GM18505 (cell line): ENCODE measurements around the gene ABCA5.
"Not testable (repeated sequence)": the region's sequence is repeated elsewhere in the genome, so short reads cannot be mapped to it uniquely, and the experiment has no call there.

Experiments
- ATAC-seq: cut with Tn5 transposase; IDR thresholded peaks from one replicate; pipeline ENCODE4 v1.9.1; 2021; ENCODE audit not compliant: unreplicated experiment
- POLR2A ChIP-seq: IDR thresholded peaks from 4 replicates; pipeline ENCODE4 v1.6.1; 2011; ENCODE audit warnings: borderline replicate concordance; ENCODE audit not compliant: insufficient read depth, insufficient read length; ENCODE audit errors: extremely low read depth

ABCA5 gene

DNA sequence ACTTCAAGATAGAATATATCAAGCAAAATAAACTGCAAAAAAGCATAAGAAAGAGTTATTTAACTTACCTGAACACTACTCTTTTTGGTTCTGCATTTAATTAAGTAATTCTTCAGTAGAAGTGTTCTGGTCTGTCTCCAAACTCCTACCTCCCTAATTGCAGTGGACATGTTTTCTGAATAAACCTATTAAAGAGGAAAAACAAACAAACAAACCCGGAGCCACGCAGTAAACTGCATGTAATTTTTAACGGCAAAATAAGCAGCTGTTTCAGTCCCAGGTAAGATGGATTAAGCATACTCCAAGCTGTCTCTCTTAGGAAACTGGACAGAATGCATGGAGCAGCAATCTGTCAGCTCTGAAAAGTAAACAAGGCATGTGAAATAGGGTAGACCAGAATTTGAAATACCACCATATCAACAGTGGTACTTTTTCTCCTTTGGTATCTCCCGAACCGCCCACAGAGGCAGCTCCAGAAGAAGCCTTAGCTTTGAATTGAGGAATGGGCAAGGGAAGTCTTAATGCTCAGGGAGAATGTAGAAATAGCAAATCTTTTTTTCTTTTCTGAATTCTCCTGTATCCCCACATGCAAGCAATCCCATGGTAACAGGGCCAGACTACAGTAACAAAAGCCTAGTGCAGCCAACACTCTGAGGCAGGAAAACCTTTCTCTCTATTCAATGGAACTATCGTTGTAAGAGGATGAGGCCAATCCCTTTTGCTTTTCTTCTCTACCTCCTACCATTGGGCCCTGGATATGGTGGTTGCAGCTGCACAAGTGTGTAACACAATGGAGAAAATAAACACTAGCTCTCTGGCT lies 12.5 kb downstream of the ABCA5 start:
- ATAC-seq = no peak
- no peak for TF ChIP-seq POLR2A

DNA sequence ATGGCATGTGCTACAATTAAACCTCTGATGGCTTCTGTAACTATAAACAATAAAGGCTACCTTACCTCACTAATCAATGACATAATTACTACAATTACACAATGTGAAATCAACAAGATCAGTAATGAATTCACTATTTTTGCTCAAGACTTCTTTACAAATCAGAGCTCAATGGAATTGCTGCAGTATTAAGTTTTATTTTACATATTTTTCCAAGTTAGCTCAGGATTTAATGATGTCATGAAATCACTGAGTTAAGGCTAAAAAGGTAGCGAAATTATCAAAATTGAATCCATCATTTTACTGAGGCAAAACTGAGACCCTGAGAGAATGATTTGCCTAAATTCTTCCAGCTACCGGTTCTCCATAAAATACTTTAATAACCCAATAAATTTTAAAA lies 21.8 kb downstream of the ABCA5 start:
- TF ChIP-seq POLR2A = no peak

DNA sequence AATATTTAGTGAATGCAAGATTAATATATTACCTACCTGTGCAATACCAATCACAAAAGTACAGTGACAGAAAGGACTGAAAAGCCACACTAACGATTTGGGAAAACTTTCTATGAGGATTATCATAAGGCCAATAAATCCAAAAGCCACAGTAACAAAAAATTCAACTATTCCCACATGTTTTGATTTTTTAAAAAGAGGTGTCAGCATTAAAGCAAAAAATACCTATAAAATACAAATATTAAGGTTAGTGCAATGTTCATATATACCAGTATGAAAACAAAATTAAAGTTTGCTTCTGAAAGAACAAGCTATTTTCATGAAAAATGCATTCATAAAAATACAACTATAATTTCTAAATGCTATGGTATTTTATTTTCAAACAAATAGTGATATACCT lies 24.3 kb downstream of the ABCA5 start:
- no peak for TF ChIP-seq POLR2A
- no peak for ATAC-seq

More for the DNA sequence above, 21.8 kb downstream of the ABCA5 start:
- ATAC-seq = no peak

DNA sequence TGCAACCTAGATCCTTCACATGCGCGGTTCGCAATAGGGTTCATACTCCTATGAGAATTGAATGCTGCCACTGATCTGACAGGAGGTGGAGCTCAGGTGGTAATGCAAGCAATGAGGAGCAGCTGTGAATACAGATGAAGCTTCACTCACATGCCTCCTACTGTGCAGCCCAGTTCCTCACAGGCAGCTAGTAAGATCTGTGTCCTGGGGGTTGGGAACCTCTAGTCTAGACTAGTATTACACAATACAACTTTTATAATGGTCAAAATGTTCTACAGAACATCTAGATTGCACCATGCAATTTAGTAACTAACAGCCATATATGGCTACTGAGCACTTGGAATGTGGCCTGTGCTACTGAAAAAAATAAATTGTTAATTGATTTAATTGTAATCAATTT lies 26.7 kb downstream of the ABCA5 start:
- TF ChIP-seq POLR2A = no peak
- no peak for ATAC-seq

DNA sequence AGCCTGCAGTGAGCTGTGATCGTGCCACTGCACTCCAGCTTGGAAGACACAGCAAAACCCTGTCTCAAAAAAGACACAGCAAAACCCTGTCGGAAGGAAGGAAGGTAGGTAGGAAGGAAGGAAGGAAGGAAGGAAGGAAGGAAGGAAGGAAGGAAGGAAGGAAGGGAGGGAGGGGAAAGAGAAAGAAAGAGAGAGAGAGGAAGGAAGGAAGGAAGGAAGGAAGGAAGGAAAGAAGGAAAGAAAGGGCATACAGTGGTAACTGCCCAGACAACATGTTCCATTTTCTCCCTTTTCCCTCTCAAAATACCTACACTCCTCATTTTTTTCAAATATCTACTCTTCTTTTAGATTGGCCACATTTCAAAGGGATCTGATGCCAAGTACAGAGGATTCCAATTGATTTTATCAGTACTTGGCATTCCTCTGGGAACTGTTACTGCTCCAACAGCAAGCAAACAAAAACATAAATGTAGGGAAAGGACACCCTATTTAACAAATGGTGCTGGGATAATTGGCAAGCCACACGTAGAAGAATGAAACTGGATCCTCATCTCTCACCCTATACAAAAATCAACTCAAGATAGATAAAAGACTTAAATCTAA lies 28.7 kb downstream of the ABCA5 start:
- ATAC-seq = not testable (repeated sequence)

DNA sequence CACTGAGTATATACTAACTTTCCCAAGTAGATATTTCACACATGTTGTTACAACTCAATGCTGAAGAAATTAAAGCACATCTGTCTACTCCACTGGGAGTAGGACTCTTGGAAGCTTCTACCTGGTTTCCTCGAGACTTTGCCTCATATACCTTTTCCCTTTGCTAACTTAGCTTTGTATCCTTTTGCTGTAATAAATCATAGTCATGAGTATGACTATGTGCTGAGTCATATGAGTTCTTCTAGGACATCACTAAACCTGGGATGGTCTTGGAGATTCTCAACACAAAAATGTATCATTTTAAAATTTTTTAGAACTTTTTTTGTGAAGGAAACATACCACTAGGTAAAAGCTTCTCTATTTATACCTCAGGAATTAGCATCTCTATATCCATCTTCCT lies 39.8 kb downstream of the ABCA5 start:
- no peak for TF ChIP-seq POLR2A
- no peak for ATAC-seq

DNA sequence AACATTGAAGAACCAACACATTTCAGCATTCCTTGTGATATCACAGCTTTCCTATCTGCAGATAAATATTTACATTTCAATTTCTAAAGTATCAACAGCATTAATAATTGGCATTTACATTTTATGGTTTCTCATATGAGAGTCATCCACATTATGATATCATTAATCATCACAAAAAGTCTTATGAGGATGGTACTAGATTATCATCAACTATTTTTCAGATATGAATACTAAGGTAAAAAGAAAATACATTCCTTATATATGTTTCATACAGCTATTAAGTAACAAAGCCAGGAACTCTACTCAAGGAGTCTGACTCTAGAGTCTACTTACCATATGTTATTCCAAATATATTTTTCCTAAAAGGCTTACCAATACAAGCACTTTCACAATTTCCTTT lies 40.7 kb downstream of the ABCA5 start:
- TF ChIP-seq POLR2A = no peak
- ATAC-seq = no peak

DNA sequence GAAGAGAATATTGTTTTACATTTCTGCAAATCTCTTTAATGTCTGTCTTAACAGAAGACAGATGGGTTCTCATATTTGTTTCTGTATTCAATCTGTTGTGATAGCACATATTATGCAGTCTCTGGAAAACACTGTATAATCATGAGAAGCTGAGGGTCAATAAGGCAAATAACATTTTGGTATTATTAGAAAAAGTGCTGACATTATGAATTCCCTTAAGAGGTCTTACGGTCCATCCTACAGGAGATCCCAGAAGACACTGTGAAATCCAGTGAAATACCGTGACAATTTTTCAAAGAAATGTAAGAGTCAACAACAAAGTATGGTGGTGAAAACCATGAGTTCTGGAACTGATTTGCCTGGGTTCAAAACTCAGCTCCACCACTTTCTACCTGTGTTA lies 42.3 kb downstream of the ABCA5 start:
- ATAC-seq = no peak
- TF ChIP-seq POLR2A = no peak

DNA sequence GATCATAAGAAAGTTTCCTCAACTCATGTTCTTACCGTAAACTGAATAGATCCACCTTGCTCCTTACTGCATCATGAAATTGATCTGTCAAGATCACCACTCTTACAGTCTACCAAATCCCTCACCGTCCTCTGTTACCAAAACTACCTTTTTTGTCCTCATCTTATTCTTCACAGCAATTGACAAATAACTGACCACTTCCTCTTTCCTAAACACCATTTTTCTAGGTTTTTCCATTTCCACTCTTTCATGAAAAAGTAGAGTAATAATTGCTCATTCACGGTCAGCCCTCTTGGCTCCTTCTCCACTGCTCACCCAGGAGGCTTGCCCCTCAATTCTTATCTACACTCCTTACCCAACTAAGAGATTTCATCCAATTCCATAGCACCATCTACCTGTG lies 44.9 kb downstream of the ABCA5 start:
- TF ChIP-seq POLR2A = no peak
- no peak for ATAC-seq

DNA sequence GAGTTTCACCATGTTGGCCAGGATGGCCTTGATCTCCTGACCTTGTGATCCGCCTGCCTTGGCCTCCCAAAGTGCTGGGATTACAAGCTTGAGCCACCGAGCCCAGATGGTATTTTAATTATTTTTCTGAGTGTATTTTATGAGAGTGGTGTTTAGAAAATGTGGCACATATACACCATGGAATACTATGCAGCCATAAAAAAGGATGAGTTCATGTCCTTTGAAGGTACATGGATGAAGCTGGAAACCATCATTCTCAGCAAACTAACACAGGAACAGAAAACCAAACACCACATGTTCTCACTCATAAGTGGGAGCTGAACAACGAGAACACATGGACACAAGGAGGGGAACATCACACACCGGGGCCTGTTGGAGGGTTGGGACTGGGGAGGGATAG lies 50.7 kb downstream of the ABCA5 start:
- not testable (repeated sequence) for ATAC-seq

DNA sequence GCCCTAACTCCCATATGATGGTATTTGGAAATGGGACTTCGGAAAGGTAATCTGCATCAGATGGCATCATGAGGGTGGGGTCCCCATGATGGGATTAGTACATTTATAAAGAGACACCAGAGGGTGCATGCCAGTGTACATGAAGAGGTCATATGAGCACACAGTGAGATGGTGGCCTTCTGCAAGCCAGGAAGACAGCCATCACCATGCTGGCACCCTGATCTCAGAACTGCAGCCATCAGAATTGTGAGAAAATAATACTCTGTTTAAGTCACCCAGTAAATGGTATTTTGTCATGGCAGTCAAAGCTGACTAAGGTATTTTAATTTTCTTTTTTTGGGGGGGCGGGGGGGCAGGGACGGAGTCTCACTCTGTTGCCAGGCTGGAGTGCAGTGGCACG lies 51.2 kb downstream of the ABCA5 start:
- no peak for ATAC-seq

DNA sequence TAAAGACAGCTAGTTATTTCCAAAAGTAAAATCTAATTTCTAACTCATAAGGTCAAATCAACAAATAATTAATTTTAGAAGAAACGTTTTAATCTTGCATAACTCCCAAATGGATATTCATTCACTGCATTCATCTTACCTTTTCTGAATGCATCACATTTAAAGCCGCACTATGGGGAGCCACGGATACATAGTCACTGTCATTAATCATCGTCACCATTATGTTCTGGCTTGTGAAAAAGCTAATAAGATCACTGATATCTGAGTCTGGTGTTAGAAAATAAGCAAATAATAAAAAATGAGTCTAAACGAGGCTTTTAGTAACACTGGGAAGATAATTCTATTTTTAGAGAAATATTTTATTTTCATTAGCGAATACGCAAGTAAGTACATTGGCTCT lies 55.9 kb downstream of the ABCA5 start:
- TF ChIP-seq POLR2A = no peak
- no peak for ATAC-seq

More for the DNA sequence above, 51.2 kb downstream of the ABCA5 start:
- TF ChIP-seq POLR2A = no peak

DNA sequence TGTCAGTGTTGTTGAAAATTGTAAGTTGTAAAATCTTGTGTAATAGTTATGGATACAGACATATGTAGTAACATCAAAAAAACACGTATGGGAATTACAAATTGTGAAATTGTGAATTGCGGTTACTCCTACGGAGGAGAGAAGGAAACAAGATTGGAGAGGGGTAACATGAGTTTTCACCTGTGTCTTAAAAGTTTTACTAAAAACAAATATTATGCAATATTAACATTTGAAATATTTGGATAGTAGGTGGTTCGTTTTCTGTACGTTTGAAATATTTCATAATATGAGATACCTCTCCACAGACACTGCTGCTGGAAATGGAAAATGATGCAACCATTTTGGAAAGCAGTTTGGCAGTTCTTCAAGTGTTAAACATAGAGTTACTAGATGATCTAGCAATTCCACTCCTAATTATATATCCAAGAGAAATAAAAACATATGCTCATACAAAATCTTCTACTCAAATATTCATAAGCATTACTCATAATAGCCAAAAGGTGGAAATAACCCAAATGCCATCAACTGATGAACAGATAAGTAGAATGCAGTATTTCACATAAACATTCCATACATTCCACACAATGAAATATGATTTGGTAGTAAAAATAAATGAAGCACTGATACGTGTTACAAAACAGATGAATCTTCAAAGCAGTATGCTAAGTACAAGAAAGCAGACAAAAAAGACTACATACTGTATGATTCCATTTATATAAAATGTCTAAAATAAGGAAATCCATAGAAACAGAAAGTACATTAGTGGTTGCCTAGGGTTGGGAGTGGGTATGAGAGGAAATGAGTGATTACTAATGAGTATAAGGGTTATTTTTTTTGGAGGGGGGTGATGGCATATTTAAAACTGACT lies 57.6 kb downstream of the ABCA5 start:
- no peak for ATAC-seq
- no peak for TF ChIP-seq POLR2A

DNA sequence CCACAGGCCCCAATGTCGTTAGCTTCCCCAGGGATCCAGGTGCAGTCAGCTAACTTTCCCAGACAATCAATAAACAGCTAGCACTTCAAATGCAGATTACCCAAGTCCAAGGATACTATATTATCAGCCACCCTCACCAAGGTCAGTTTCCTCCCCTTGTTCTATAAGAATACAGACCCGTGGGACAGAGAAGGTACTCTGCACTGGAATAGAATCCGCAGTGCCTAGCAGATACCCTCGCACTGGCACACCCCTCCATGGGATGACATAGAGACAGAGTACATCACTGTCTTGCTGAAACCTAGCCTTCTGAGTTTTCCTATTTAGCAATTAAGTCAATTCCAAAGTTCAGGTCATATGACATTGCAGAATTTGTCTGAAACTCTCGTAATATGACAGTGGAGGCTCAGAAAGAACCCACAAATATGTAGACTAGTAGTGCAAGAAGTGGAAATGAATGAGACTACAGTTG lies 58.4 kb downstream of the ABCA5 start:
- no peak for ATAC-seq
- TF ChIP-seq POLR2A = no peak

DNA sequence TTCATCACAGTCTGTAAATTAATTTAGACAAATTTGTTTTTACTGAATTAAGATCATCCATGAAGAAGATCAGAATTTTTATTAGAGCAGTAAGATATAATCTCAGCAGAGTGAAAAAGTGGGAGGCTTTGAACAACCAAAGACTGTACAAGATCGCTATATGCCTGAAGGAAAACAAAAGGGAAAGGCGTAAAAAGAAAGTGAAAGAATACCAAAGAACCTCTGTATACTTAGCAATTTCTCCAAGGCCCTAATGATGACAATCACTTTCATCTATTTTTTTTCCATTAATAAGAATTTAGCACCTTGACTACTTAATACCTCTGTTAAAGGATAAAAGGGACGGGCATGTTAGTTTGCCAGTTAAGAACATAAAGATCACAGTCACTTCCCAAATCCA lies 59.7 kb downstream of the ABCA5 start:
- no peak for ATAC-seq
- no peak for TF ChIP-seq POLR2A
